Astrocyte (in vitro differentiated cells and primary cell): ENCODE data around the gene SMARCB1.

Source experiments
- EZH2 ChIP-seq: IDR thresholded peaks from 2 replicates; pipeline ENCODE4 v1.6.1; 2012; ENCODE audit warnings: mild to moderate bottlenecking, low read length, inconsistent platforms; ENCODE audit not compliant: insufficient read depth
- TF ChIP-seq, protein P1 (sequence below): IDR thresholded peaks from 2 replicates; pipeline ENCODE4 v1.5.1; 2011; ENCODE audit warnings: low read depth, mild to moderate bottlenecking, inconsistent platforms, low read length, moderate library complexity; ENCODE audit not compliant: insufficient read depth

DNA sequence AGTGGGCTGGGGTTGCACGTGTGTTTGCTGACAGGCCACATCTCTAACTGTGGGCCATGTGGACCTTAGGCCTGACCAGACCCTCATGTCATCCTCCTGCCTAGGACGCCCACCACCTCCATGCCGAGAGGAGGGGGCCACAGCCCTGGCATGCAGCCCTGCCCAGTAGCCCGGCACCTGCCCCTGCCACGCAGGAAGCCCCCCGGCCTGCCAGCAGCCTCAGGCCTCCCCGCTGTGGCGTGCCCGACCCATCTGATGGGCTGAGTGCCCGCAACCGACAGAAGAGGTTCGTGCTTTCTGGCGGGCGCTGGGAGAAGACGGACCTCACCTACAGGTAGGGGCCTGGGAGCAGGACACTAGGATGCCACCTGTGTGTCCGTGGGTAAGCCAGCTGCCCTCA is 7.7 kb upstream of the SMARCB1 start:
- TF ChIP-seq, protein P1, sequence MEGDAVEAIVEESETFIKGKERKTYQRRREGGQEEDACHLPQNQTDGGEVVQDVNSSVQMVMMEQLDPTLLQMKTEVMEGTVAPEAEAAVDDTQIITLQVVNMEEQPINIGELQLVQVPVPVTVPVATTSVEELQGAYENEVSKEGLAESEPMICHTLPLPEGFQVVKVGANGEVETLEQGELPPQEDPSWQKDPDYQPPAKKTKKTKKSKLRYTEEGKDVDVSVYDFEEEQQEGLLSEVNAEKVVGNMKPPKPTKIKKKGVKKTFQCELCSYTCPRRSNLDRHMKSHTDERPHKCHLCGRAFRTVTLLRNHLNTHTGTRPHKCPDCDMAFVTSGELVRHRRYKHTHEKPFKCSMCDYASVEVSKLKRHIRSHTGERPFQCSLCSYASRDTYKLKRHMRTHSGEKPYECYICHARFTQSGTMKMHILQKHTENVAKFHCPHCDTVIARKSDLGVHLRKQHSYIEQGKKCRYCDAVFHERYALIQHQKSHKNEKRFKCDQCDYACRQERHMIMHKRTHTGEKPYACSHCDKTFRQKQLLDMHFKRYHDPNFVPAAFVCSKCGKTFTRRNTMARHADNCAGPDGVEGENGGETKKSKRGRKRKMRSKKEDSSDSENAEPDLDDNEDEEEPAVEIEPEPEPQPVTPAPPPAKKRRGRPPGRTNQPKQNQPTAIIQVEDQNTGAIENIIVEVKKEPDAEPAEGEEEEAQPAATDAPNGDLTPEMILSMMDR: no peak
- TF ChIP-seq EZH2: no peak
